Measurements from ENCODE around the gene KCND2. TPM values are rescaled to one million over a fixed set of nuclear protein-coding genes. Genes with fewer than 3 reads are reported as not detected.
A peak's percentile ranks its signal among the peaks of the same experiment; 100 is the strongest.

Gene KCND2
- polyA plus RNA-seq, 2 of the 4 experiments (the other 2 are of a cell fraction), result 0.01 TPM; not detected in 1

DNA sequence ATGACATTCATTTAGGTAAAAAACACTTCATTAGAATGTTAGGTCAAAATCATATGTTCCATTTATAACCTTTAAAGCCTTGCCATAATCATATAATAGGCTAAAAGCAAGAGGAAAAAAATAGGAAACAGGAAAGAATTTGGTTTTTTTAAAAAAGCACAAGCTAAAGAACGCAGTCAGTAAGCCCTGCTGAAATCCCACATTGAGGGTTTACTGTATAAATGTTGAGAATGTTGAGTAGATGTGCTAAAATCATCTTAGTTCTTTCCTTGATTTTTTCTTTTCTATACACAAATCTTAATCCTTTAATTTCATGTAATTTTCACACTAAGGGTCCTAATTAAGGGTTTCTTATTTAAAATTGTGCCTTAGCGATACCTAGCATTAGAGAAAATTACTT is 452.0 kb downstream of the KCND2 start (continued):
- TF ChIP-seq, protein P1, sequence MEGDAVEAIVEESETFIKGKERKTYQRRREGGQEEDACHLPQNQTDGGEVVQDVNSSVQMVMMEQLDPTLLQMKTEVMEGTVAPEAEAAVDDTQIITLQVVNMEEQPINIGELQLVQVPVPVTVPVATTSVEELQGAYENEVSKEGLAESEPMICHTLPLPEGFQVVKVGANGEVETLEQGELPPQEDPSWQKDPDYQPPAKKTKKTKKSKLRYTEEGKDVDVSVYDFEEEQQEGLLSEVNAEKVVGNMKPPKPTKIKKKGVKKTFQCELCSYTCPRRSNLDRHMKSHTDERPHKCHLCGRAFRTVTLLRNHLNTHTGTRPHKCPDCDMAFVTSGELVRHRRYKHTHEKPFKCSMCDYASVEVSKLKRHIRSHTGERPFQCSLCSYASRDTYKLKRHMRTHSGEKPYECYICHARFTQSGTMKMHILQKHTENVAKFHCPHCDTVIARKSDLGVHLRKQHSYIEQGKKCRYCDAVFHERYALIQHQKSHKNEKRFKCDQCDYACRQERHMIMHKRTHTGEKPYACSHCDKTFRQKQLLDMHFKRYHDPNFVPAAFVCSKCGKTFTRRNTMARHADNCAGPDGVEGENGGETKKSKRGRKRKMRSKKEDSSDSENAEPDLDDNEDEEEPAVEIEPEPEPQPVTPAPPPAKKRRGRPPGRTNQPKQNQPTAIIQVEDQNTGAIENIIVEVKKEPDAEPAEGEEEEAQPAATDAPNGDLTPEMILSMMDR (IDR thresholded peaks at IDR 0.05), result no peak
- TF ChIP-seq FOSL2 (IDR thresholded peaks at IDR 0.05), result no peak
- no peak for TF ChIP-seq FOSL2 (CRISPR knock-in tag; IDR thresholded peaks at IDR 0.05)
- TF ChIP-seq, protein P2, sequence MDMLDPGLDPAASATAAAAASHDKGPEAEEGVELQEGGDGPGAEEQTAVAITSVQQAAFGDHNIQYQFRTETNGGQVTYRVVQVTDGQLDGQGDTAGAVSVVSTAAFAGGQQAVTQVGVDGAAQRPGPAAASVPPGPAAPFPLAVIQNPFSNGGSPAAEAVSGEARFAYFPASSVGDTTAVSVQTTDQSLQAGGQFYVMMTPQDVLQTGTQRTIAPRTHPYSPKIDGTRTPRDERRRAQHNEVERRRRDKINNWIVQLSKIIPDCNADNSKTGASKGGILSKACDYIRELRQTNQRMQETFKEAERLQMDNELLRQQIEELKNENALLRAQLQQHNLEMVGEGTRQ (IDR thresholded peaks at IDR 0.05), result no peak
- no peak for TF ChIP-seq JUNB (IDR thresholded peaks at IDR 0.05)

DNA sequence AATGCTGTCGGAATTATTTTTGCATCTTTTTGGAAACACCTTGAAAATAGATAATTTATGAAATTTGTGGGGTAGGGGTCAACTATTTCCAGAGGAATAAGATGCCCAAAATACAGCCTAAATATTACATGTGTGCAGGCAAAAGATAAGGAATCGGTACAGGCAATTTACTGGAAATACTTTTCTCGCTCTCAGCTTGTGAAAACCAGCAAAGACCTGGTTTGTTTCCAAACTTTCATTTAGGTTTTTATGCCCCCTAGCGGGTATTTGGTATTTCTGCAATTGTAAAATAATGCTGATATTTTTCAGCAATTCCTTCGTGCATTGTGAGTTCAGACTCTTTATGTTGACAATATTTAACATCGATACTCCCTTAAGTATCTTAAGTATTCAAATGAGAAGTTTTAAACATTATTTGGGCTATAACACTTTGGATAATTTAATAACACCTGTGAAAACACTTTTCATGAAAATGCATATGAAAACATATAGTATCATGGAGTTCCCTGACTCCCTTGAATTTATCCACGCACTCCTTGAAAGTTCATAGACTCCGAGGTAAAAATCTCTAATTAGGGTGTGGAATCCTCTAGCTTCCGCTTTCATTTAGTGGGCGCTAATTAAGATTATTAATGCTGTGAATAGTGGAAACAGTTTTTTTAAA is 452.5 kb downstream of the KCND2 start:
- WGBS (ENCODE audit: missing lambda C conversion rate), result 4% methylated on average over 10 of the region's 10 CpGs

DNA sequence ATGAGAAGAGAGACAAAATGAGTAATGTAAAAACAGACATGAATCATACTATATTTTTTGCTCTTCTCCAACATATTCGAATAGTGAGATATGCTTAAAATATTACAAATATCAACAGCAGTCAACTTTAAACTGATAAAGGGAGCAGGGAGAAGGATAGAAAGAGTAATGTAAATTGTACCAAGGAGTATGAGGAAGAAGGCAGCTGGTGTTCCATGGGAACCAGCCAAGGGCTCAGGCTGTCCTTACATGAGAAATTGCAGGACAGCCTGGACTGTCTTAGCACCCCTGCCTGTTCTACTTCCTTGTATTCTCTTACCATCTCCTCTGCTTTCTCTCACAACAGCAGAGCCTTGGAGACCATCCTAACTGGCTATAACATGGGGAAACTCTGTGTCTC is 456.3 kb downstream of the KCND2 start:
- DNase-seq (ENCODE audit: low read depth in 1 of 2, low spot score in 1 of 2) (no peak), FAIRE-seq (no peak), ATAC-seq (no peak)
- H3K27ac ChIP-seq, result no peak overlapping the region
- WGBS (ENCODE audit: missing lambda C conversion rate), result 4% methylated on average over 1 of the region's 1 CpG
- POLR2A ChIA-PET, result no interaction called here
- no peak overlapping the region for H3K4me3 ChIP-seq
- H3K4me2 ChIP-seq, result no peak overlapping the region
- no peak for TF ChIP-seq RARB (CRISPR knock-in tag; IDR thresholded peaks at IDR 0.05)
- TF ChIP-seq CBX2 (IDR thresholded peaks at IDR 0.05; ENCODE audit: borderline replicate concordance, low read depth), result no peak
- TF ChIP-seq BHLHE40 (IDR thresholded peaks at IDR 0.05; ENCODE audit: low read depth, low read length), result no peak
- TF ChIP-seq, protein P3, sequence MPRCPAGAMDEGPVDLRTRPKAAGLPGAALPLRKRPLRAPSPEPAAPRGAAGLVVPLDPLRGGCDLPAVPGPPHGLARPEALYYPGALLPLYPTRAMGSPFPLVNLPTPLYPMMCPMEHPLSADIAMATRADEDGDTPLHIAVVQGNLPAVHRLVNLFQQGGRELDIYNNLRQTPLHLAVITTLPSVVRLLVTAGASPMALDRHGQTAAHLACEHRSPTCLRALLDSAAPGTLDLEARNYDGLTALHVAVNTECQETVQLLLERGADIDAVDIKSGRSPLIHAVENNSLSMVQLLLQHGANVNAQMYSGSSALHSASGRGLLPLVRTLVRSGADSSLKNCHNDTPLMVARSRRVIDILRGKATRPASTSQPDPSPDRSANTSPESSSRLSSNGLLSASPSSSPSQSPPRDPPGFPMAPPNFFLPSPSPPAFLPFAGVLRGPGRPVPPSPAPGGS (IDR thresholded peaks at IDR 0.05), result no peak
- no peak for TF ChIP-seq KDM1A (IDR thresholded peaks at IDR 0.05; ENCODE audit: low read depth)
- TF ChIP-seq HDAC2 (IDR thresholded peaks at IDR 0.05), result no peak
- TF ChIP-seq MYC (IDR thresholded peaks at IDR 0.05; ENCODE audit: borderline replicate concordance, low read length), result no peak
- no peak for TF ChIP-seq TFCP2L1 (CRISPR knock-in tag; IDR thresholded peaks at IDR 0.05)
- TF ChIP-seq HOXA7 (CRISPR knock-in tag; IDR thresholded peaks at IDR 0.05), result no peak
- H3K9me3 ChIP-seq, result no peaks in the 10 kb centered on the region
- CTCF ChIA-PET, result no interaction called here
- no peaks in the 10 kb centered on the region for H3K4me1 ChIP-seq

More for the DNA sequence above, 452.5 kb downstream of the KCND2 start:
- Histone ChIP-seq H3K27ac (no peak overlapping the region), H3K4me1 (no peaks in the 10 kb centered on the region), H3K9me3 (no peaks in the 10 kb centered on the region), H3K4me2 (peak overlapping the region; percentile 35; the same call in 2 of the 3 replicates), H3K4me3 (no peak overlapping the region)
- ChIA-PET POLR2A (no interaction called here), CTCF (interaction anchor here (0.7 to 1.3 kb wide), 6 partner anchors 9 to 35 kb away, joined by 3 read pairs; no protein-coding TSS in a partner anchor)
- FAIRE-seq (no peak), DNase-seq (ENCODE audit: low read depth in 1 of 2, low spot score in 1 of 2) (peak; percentile 4 to 23), ATAC-seq (0 out of 6 replicates have a peak, but pooled peaks of 1 of the 2 experiments have one; percentile 20)
- TF ChIP-seq, protein P1 (IDR thresholded peaks at IDR 0.05), result peak; percentile 65
- TF ChIP-seq FOXS1 (CRISPR knock-in tag; IDR thresholded peaks at IDR 0.05) (no peak), RAD21 (conservative IDR thresholded peaks at IDR 0.05 in 1 of 2, IDR thresholded peaks at IDR 0.05 in 1 of 2) (peak; percentile 53 to 61), CEBPB (IDR thresholded peaks at IDR 0.05) (no peak), RNF2 (IDR thresholded peaks at IDR 0.05; ENCODE audit: borderline replicate concordance, low read depth) (no peak), MAZ (IDR thresholded peaks at IDR 0.05; ENCODE audit: borderline replicate concordance, low read depth, low read length) (no peak), RARB (CRISPR knock-in tag; IDR thresholded peaks at IDR 0.05) (no peak), SMC3 (IDR thresholded peaks at IDR 0.05) (peak; percentile 49; the same call in 2 of the 3 replicates)
